ENCODE measurements around the gene CBLB.

CBLB gene

GRCh38 chr3:105845488-105845887, 23.3 kb downstream of the CBLB start:
- DNase-seq, result no peak

GRCh38 chr3:105844704-105845103, 24.1 kb downstream of the CBLB start:
- DNase-seq, result no peak

- DNase-seq, result no peak
These were observed 24.8 kb downstream of the CBLB start for GRCh38 chr3:105843994-105844393.

GRCh38 chr3:105842943-105843342, 25.9 kb downstream of the CBLB start:
- no peak for DNase-seq

GRCh38 chr3:105842449-105842848, 26.4 kb downstream of the CBLB start:
- DNase-seq, result no peak

- DNase-seq, result no peak
These were observed 30.9 kb downstream of the CBLB start for GRCh38 chr3:105837947-105838346.

- no peak for DNase-seq
These were observed 31.6 kb downstream of the CBLB start for GRCh38 chr3:105837143-105837740.

- no peak for DNase-seq
These were observed 32.3 kb downstream of the CBLB start for GRCh38 chr3:105836533-105836932.

DNA sequence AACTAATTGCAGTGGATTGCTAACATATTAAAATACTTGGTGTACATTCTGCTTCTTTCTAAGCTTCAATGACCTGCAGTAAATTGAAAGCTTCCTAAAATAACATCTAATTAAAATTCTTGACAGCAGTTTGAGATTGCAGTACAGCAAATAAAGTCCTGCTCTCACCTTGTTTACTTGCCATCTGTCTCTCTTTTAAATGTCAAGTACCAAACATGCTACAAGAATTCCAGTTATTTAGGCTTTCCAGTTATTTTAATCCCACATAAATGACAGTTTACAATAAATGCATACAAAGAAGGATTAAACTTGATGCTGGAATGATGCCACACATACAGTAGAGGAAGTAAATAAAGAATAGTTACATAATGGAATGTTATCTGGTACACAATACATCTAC, 33.2 kb downstream of the CBLB start:
- no peak for DNase-seq

DNA sequence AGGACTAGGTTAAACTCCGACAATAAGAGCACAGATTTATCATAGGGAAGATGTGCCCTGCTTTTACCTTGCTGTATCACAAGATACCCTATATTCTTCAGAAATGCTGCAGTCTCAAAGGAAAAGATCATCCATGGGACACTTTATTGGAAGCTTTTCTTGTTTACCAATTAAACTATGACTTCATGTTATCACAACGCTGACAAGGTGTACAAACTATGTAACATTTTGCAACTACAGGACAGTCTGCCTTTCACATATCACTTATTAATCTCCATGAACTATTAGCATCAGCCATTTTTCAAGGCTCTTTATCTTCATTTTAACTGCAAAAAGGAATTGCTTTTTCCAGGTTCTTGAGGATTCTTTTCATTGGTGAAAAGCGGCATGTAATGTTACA, 34.0 kb downstream of the CBLB start:
- DNase-seq, result no peak

- no peak for DNase-seq
These were observed 36.2 kb downstream of the CBLB start for GRCh38 chr3:105832644-105833043.

DNA sequence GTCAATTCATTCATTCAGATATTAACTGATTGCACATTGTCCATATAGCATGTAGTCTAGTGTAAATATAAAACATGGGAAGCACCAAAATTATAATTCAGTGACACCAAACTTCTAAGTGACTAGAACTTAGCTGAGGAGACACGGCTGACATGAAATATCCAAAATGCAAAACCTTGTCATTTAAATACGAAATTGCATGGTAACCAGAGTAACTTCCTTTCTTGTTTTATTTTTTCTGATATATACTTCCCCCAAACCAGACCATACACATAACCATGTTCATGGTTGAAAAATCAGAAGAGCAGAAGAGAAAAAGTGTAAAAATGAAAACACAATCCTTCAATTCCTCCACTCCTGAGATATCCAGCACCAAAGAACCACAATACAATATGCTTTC, 38.0 kb downstream of the CBLB start:
- DNase-seq, result no peak

- no peak for DNase-seq
These were observed 38.8 kb downstream of the CBLB start for GRCh38 chr3:105829871-105830622.

GRCh38 chr3:105829229-105829628, 39.6 kb downstream of the CBLB start:
- no peak for DNase-seq

GRCh38 chr3:105828703-105829102, 40.1 kb downstream of the CBLB start:
- no peak for DNase-seq

DNA sequence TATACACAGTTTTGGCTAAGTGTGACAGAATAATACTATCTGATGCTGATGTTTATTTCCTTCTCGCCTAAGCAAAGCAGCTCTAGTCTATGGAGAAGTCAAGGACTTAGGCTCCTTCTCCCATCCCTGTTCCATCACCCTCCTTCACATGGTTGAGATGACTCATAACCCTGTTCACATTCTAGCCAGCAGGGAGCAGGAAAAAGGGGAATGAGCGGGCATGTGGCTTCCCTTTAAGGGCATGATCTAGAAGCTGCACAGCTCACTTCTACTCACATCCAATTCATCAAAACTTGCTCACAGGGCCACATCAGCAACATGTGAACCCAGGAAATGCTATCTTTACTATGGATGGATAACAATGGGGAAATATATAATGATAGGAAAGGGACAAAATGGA, 40.9 kb downstream of the CBLB start:
- DNase-seq, result no peak

GRCh38 chr3:105826778-105827634, 41.8 kb downstream of the CBLB start:
- no peak for DNase-seq

GRCh38 chr3:105824129-105824528, 44.7 kb downstream of the CBLB start:
- DNase-seq, result no peak

- DNase-seq, result no peak
These were observed 45.5 kb downstream of the CBLB start for GRCh38 chr3:105823149-105823867.

- no peak for DNase-seq
These were observed 46.4 kb downstream of the CBLB start for GRCh38 chr3:105822171-105823123.

DNA sequence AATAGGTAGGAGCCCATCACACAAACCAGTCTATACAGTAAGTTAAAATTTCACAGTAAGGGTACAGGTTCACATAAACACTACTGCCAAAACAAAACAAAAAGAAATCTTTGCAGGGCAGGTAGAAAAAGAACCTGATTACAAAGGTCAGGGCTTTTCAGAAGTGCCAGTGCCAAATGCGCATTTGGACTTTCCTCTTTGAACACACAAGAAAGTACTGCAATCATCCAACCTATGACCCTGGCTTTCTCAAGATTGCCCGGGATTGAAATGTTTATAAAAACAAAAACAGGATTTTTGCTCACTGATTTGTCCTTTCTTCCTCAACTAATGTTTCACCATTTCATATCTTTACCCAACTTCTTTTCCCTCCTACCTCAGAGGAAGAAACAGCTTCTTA, 47.4 kb downstream of the CBLB start:
- DNase-seq, result no peak

GRCh38 chr3:105816833-105817232, 52.0 kb downstream of the CBLB start:
- no peak for DNase-seq
